ENCODE measurements around the gene KNDC1.

KNDC1 gene

DNA sequence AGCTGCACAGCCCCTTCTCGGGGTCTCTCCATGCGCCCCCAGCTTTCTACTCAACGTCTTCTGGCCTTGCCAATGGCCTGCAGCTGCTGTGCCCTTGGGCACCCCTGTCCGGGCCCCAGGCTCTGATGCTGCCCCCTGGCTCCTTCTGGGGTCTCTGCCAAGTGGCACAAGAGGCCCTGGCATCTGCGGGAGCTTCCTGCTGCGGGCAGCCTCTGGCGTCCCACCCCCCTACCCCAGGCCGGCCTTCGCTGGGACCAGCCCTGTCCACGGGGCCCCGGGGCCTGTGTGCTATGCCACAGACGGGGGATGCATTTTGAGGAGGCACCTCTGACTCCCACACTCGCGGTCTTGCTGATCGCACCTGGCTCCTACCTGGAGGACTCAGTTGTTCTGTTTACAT is 80.0 kb downstream of the KNDC1 start:
- no peak for DNase-seq (ENCODE audit: low read depth in 2 of 2)

DNA sequence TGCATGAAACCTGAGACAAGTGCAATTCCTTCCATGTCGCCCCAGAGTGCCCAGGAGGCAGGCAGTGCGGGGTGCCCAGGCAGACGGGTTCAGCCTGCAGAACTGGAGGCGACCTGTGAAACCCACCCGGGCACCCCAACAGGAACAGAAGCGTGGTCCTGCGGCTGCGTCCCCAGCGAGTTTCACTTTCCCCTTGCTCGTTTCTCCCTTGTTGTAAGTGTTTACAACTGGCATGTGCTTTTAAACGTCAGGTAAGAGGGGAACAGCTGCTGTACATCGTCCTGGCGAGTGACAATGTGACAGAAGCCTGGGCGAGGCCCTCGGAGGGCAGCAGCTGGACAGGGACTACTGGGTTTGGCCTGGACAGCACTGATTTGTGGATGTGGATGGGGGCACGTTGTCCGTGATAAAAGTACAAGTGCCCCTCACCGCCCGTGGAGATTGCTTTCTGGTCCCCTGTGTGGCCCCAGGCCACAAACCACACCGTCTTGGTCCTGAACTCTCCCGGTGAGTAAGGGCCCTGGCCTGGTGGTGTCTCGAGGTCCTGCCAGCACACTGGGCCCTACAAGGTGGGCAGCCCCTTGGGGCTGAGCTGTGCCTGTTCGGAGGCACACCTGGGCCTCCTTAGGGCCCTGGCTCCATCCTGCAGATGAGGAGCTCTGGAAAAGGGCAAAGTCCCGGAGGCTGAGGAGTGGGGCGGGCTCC is 81.6 kb downstream of the KNDC1 start:
- no peak for DNase-seq (ENCODE audit: low read depth in 2 of 2)

DNA sequence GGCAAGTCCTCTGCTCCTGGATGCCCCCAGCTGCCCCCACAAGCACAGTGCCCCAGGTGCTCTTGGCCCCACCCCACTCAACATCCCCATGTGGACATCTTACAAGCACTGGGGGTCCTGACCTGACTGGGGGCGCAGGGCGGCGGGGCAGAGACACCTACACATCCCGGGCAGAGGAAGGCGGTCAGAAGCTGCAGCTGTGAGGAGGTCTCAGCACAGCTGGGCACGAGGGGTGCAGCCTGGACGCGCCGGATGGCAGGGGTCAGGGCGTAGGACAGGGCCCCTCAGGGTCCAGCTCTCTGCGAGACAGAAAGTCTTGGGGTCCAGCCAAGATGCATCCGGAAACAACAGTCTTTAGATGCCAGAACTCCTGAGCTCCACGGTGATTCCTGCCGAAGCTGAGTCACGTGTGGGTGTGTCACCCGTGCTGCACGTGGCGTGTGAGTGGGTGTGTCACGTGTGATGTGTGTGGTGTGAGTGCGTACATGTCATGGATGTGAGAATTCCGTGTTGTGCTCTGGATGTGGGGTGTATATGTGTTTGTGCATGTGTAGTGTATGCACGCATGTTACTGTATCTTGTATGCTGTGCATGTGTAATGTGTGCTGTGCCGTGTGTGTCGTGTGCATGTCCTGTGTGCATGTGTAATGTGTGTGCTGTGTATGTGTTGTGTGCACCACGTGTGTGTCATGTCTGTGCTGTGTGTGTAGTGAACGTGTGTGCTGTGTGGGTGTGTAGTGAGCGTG is 82.8 kb downstream of the KNDC1 start:
- DNase-seq (ENCODE audit: low read depth in 2 of 2), result no peak

DNA sequence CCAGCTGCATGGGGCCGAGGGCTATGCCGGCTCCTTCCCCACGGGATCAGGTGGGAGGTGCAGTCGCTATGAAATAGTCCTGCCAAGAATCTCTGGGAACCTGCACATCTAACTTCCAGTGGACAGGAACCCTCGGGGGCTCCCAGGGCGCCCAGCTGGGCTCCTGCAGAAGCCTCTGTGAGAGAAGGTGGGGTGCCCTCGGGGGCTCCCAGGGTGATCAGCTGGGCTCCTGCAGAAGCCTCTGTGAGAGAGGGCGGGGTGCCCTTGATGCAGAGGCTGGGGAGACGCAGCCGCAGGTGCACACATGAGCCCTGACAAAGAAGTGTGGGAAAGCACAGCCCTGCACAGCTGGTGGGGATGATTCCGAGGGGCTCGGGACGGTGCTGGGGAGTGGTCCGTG is 83.6 kb downstream of the KNDC1 start:
- no peak for DNase-seq (ENCODE audit: low read depth in 2 of 2)

DNA sequence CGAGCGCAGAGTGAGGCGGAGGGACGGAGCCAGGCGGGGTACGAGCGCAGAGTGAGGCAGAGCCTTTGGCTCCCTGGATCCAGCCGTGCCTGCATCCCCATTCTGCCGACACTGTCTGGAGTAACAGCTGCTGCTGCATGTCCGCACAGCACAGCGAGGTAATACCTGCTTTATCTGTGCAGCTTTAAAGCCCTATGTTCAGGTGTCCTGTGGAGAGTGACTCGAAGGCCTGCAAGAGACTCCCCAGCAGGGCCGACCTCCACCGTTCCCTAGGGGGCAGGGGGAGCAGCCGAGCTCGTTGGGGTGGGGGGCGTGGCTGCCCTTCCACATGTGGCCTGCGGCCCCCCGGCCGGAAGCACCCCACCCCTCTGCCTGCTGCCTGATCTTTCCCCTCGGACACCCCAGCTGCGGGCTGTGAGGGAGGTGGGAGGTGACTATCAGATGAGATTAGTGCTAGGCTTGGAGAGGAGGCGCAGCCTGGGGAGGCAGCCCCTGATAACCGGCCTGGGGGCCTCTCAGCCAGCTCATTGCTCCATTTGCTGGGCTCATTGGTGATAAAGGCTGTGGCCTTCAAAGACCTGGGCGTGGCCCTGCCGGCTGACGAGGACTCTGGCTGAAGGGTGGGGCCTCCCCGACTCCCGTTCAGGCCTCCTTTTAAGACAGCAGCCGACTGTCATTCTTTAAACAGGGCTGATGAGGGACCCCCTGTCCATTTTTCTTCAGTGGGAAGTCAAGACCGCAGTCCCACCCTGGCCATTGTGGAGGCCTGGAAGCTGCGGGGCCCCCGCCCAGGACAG is 85.6 kb downstream of the KNDC1 start:
- no peak for DNase-seq (ENCODE audit: low read depth in 2 of 2)

DNA sequence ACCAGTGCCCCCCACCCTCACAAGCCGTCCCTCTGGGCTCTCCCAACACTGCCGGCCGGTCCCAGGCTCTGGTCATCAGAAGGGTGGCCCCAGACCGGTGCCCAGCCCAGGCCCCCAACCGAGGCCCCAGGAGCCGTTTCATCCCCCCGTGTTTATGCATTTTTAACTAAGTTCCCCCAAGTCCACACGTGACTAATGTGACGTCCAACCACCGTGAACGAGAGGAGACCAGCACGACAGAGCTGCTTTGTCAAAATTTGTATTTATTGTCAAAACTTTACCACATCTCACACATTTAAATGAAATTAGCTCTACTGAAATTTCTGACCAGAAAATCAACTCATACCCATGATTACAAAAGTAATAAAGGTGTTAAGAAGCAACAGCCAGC is 86.2 kb downstream of the KNDC1 start:
- no peak for DNase-seq (ENCODE audit: low read depth in 2 of 2)

DNA sequence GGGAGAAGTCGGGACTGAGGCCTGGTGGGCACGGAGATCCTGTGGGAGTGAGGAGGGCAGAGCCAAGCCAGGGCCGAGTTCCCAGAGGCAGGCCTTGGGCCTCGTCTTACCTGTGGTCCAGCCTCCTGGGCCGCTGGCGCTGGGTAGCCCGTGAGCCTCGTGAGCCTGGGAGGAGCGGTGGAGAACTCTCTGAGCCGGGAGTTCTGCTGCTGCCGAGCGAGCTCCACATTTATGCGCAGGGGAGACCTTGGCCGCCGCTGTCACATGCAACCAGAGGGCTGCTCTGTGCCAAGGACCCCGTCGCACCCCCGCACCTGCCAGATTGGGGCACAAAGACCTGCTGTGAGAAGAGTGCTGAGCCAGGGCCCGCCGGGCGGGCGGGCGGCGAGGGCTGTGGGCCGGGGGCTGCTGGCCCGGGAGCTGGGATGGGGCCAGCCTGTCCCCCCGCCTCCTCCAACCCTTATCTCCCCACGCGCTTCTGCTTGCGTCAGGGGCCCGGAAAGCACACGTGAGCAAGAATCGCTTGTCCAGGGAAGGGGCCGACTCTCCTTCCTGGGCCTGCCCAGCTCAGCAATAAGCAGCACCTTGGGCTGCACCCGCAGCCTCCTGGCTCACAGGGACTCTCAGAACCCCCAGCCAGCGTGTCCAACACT is 87.8 kb downstream of the KNDC1 start:
- DNase-seq (ENCODE audit: low read depth in 2 of 2), result no peak

DNA sequence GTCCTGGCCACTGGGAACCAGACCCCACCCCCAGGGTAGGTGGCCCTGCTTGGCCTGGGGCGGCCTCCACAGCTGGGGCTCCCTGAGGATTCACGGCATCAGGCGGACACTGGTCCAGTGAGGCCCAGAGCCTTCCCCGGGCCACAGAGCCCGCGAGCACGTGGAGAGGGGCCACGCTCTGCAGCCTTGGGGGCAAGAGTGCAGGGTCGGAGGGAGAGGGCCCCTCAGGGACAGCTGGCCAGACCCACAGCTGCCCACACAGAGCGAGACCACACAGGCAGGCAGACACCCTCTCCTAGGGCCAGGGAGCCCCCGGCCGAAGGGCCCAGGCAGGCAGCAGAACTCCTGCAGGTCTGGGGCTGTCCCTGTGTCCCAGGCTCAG is 88.3 kb downstream of the KNDC1 start:
- DNase-seq (ENCODE audit: low read depth in 2 of 2), result no peak

DNA sequence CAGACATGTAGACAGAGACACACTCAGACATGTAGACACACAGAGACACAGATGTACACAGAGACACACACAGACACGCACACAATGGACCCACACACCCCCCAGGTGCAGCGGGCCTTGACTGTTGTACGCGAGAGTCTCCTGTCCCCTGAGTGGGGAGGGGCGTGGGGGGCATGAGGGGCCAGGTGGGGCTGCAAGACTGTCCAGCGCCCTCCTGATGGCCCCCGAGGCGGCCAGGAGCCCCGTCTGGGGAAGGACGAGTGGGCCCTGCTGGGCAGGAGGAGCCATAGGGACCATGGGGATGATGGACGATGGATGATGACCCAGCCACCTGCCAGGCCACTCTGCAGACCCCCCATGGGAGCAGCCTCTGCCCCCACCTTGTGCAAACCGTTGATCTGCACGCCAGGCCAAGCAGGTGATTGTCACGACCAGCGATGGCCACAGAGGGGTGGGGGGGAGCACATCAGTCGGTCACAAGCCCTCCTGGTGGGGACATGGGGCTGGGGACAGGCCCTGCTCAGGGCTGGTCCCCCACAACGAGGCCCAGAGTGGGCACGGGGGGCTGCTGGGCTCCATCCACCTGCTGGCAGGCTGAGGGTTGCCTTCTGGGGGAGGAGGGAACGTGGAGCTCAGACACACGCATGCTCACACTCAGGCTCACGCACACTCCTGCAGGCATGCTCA is 89.2 kb downstream of the KNDC1 start:
- no peak for DNase-seq (ENCODE audit: low read depth in 2 of 2)

DNA sequence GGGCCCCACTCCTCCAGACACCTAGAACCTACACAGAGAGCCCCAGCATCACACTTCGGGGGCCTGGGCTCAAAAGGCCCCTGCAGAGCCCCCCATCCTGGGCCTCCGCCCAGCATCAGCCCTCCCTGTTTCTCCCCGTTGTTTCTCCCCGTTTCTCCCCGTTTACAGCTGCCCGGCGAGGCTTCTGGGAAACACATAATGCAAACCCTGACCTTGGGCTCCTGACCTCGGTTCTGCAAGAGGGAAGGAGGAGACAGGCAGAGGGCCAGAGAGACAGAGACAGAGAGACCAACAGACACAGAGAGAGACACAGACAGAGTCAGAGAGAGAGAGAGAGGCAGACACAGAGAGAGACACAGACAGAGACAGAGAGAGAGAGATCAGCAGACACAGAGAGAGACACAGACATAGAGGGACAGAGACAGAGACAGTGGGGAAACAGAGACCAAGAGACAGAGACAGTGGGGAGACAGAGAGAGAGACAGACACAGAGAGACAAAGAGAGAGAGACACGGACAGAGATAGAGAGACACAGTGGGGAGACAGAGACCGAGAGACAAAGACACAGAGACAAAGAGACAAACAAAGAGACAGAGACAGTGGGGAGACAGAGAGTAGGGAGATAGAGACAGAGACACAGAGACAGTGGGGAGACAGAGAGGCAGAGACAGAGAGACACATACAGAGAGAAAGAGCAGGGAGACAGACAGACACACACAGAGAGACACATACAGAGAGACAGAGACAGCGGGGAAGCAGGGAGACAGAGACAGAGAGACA is 90.1 kb downstream of the KNDC1 start:
- DNase-seq (ENCODE audit: low read depth in 2 of 2), result no peak

DNA sequence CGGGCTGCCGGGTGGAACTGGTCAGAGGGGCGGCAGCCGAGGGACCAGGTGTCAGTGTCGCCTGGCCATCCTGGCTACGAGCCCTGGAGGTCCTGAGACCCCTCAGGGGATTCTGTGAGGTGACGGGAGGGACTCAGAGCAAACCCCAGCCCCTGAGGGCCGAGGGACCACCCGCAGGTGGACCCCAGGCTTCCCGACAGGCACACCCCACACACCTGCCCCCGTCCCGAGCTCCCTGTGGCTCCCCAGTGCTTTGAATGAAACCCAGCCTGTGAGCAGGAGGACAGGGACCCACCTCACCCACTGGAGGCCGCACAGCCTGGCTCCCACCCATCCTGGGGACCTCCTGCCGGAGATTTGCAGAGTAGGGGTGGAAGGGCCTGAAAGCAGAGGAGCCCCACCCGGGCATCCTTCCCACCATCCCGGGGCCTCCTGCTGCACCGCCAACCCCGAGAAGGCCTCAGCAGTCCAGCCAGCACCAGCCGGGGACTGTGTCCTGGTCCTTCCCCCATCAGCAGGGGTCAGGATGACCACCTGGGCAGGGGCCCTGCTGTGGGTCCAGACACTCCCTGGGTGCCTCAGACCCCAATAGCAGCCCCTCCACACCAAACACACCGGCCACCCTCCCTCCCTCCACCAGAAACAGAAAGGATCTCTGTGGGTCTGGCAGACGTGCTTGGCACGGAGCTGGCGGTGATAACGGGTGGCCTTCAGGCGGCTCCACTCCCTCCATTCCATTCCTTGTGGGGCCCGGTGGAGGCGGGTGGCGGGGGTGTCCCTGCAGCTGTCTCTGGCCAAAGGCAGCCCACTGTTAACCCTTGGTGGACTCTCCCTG is 91.6 kb downstream of the KNDC1 start:
- DNase-seq (ENCODE audit: low read depth in 2 of 2), result no peak

DNA sequence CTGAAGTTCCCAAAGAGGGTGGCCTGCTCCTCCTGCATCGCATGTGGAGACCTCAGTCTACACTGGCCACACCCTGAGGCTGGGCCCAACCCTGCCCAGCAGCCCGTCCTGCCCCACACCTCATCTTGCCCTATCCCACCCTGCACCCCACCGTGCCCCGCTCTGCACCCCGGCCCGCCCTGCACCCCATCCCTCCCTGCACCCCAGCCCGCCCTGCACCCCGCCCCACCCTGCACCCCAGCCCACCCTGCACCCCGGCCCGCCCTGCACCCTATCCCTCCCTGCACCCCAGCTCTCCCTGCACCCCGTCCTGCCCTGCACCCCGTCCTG is 92.2 kb downstream of the KNDC1 start:
- no peak for DNase-seq (ENCODE audit: low read depth in 2 of 2)

DNA sequence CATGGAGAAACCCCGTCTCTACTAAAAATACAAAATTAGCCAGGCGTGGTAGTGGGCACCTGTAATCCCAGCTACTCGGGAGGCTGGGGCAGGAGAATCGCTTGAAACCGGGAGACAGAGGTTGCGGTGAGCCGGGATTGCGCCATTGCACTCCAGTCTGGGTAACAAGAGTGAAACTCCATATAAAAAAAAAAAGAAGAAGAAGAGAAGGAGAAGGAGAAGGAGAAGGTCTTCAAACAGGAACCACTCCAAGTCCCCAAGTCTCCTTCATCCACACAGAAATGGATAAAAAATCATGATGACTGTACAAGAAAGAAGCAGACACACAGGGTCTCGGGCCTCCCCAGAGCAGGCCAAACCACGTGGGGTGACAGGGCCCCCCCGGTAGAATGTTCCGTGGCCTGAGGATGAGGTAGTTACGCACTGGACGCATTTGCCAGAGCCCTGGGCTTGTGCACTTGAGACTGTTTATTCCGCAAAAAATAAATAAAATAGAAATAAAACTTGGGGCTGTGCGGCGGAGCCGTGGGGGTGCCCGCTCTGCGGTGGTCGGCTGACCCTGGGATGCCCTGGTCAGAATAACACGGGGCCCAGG is 93.4 kb downstream of the KNDC1 start:
- DNase-seq (ENCODE audit: low read depth in 2 of 2), result no peak

DNA sequence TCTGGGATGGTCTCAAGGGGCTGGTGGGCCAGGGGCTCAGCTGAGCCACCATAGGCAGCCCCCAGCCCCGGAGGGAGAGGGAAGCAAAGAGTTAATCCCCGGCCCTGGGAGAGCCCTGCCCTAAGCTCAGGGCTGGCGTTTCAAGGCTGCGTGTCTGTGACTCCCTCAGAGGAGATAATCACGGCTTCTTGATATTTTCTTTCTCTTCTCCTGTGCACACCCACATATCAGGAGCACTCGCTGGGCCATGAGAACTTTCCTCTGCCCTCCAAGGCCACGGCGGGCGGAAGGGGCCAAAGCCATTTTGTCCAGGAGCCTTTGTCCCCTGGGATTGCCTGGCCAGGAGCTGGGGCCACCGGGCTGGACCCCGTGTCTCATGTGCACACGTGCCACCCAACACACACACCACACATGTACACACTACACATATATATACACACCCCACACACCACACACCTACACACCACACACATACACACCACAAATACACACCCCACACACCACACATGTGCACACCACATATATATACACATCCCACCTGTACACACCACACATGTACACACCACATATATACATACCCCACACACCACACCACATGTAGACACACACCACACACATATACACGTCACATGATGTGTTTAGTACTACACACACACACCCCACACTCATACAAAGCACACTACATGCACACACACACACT is 94.6 kb downstream of the KNDC1 start:
- DNase-seq (ENCODE audit: low read depth in 2 of 2), result no peak

DNA sequence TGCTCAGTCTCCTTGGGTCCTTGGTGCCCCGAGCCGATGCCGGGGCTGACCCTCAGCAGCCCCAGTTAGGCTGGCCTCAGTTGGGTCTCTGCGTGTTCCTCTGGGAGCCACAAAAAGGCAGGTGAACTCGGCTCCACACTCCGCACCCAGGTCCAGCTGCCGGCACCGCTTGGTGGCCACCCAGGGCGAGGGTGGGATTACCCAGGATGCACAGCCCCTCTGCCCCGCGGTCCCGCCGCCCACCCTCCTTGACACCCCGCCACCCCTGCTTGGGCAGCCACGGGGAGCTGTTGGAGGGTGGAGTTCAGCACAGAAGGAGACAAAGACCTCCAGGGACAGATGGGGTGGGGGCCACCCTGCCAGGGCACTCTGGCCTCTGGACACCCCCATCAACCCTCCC is 95.3 kb downstream of the KNDC1 start:
- no peak for DNase-seq (ENCODE audit: low read depth in 2 of 2)

DNA sequence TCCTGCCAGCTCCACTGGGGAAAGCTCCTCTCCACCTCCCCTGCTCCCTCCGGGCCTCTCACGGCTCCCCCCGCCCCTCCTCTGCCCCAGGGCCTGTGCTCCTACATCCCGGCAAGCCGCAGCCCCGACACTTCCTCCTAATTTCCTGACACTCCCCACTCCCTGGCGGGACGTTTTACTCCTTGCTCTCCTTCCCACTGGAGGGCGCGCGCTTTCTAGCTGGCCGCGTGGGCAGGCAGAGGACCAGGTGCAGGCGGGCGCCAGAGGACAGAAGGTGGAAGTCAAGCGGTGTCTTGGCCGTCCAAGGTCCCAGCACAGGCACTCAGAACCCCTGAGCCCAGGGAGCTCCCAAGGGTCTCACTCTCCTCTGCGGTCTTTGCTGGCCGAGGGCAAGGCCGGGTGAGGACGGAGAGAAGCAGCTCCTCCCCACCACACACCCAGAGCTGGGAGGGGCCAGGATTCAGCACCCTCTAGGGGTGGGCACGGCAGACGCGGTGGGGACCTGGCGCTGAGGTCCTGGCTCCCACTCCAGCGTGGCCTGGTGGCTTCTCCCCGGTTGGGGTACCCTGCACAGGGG is 97.6 kb downstream of the KNDC1 start:
- no peak for DNase-seq (ENCODE audit: low read depth in 2 of 2)

DNA sequence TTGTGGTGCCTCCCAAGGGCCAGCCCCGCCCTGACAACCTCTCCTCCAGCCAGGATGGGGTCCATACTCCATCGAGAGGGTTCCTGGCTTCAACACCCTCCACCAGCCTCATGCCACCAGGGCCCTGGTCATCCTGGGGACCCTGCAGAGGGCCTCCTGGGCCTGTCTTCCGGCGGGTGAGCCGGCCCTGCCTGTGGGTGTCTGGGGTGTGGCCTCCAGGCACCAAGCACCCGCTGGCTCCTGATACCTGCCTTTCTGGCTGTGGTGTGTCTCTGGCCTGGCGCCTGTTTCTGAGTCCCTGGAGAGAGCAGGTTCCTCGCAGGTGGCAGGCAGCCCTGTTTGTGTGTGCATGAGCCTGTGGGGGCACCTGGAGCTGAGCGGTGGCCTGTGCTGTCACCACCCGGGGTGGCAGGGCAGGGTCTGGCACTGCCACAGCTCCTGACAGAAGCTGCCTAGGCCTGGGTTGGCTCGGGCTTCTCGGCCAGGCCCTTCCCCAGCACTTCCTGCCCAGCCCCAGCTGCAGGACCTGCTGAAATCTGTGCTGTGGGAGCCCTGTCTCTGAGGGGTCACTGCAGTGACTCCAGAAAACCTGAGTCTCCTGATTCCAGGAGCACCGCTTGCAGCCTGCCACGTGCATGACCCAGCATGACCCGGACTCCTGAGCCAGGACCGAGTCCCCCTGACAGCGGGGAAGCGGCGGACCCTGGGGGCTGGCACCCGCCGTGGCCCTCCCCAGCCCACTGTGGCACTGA is 98.2 kb downstream of the KNDC1 start:
- DNase-seq (ENCODE audit: low read depth in 2 of 2), result no peak
